Measurements from ENCODE around the gene SNTB2. TPM values are rescaled to one million over a fixed set of nuclear protein-coding genes. Genes with fewer than 3 reads are reported as not detected.

Gene SNTB2
- total and polyA plus RNA-seq, 2 donors (not counting 3 experiments of a cell fraction or from before 2014, with no cell fraction given) = 24.9 to 73.7 TPM

DNA sequence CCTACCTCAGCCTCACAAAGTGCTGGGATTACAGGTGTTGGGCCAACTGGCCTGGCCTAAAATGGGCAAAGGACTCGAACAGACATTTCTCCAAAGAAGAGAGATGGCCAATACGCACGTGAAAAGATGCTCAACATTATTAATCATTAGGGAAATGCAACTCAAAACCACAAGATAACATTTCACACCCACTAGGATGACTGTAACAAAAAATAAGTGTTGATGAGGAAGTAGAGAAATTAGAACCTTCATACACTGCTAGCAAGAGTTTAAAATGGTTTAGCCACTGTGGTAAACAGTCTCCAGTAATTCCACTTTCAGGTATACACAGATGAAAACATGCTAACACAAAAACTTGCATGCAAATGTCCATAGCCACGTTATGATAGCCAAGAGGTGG is 159.0 kb downstream of the SNTB2 start:
- no peak for DNase-seq (ENCODE audit: low read depth, low spot score)
- Histone ChIP-seq H3K27ac (ENCODE audit: insufficient read depth, low read depth, low read length) (no peak overlapping the region), H3K79me2 (ENCODE audit: control insufficient read depth, insufficient read depth, low read length) (peaks cover 8% of the 10 kb centered on the region), H3K4me3 (replicated peaks in 1 of 3; ENCODE audit: insufficient read depth in 1 of 3, low read depth in 1 of 3, low read length in 3 of 3) (no peak overlapping the region), H3K9ac (replicated peaks; ENCODE audit: extremely low read depth, insufficient read depth, low read length) (no peak overlapping the region), H3K9me3 (replicated peaks; ENCODE audit: control insufficient read depth, insufficient read depth, low read length) (no peaks in the 10 kb centered on the region), H2AFZ (ENCODE audit: low read depth, low read length) (no peak overlapping the region), H3K36me3 (ENCODE audit: control insufficient read depth in 2 of 2, extremely low read depth in 1 of 2, insufficient read depth in 2 of 2, low read length in 2 of 2) (peaks cover 0 to 15% of the 10 kb centered on the region in 2 experiments), H3K4me1 (ENCODE audit: control insufficient read depth, extremely low read depth, insufficient read depth, low read length) (peaks cover 3% of the 10 kb centered on the region), H3K9me1 (replicated peaks; ENCODE audit: control insufficient read depth, extremely low read depth, insufficient read depth, low read length) (no peaks in the 10 kb centered on the region), H3K27me3 (ENCODE audit: control insufficient read depth in 2 of 2, insufficient read depth in 2 of 2, low read length in 2 of 2) (no peaks in the 10 kb centered on the region), H4K20me1 (replicated peaks; ENCODE audit: control insufficient read depth, extremely low read depth, insufficient read depth, low read length) (no peaks in the 10 kb centered on the region), H3K4me2 (ENCODE audit: insufficient read depth, low read length) (no peak overlapping the region)
- dilution Hi-C loops (cut with MboI; ENCODE audit: extremely low pct_ligation_motif_present, low sequenced_read_pairs) = no loop called here
- intact Hi-C loops (cut with micrococcal nuclease) = no loop called here
- ChIA-PET CTCF (no interaction called here), POLR2A (no interaction called here)
- BruUV-seq (replicated peaks) = no TSS peak
- no peak for TF ChIP-seq JUN (IDR thresholded peaks at IDR 0.05; ENCODE audit: borderline replicate concordance, insufficient read depth, insufficient read length, low read depth)
- TF ChIP-seq, protein P1, sequence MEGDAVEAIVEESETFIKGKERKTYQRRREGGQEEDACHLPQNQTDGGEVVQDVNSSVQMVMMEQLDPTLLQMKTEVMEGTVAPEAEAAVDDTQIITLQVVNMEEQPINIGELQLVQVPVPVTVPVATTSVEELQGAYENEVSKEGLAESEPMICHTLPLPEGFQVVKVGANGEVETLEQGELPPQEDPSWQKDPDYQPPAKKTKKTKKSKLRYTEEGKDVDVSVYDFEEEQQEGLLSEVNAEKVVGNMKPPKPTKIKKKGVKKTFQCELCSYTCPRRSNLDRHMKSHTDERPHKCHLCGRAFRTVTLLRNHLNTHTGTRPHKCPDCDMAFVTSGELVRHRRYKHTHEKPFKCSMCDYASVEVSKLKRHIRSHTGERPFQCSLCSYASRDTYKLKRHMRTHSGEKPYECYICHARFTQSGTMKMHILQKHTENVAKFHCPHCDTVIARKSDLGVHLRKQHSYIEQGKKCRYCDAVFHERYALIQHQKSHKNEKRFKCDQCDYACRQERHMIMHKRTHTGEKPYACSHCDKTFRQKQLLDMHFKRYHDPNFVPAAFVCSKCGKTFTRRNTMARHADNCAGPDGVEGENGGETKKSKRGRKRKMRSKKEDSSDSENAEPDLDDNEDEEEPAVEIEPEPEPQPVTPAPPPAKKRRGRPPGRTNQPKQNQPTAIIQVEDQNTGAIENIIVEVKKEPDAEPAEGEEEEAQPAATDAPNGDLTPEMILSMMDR (IDR thresholded peaks at IDR 0.05; ENCODE audit: extremely low read depth in 1 of 2, insufficient read depth in 1 of 2, low read depth in 1 of 2, low read length in 2 of 2) = no peak
- TF ChIP-seq, protein P2, sequence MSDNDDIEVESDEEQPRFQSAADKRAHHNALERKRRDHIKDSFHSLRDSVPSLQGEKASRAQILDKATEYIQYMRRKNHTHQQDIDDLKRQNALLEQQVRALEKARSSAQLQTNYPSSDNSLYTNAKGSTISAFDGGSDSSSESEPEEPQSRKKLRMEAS (IDR thresholded peaks at IDR 0.05; ENCODE audit: insufficient read depth, insufficient read length) = no peak
- TF ChIP-seq EZH2 (IDR thresholded peaks at IDR 0.05; ENCODE audit: borderline replicate concordance, low read depth, low read length, severe bottlenecking) = no peak
- TF ChIP-seq MYC (IDR thresholded peaks at IDR 0.05; ENCODE audit: low read depth, low read length) = no peak
- no peak for TF ChIP-seq FOS (IDR thresholded peaks at IDR 0.05; ENCODE audit: borderline replicate concordance, insufficient read depth, low read length)
- no peak for TF ChIP-seq POLR2AphosphoS5 (IDR thresholded peaks at IDR 0.05; ENCODE audit: insufficient read depth, low read depth, low read length)
- TF ChIP-seq POLR2A (IDR thresholded peaks at IDR 0.05; ENCODE audit: low read depth, low read length) = no peak
- no peak for TF ChIP-seq GATA2 (IDR thresholded peaks at IDR 0.05; ENCODE audit: insufficient read depth, insufficient read length, low read depth, low read length)
- FAIRE-seq = no peak

All from endothelial cell of umbilical vein (primary cell).